AG20443 (cell line): ENCODE data around the gene CNOT8.
"Not testable (repeated sequence)": the region's sequence is repeated elsewhere in the genome, so short reads cannot be mapped to it uniquely, and the experiment has no call there.

Source experiments
- DNase-seq: peaks from one replicate; pipeline ENCODE4 v3.0.0; 2012; ENCODE audit warnings: low spot score, mixed read lengths

CNOT8 gene

GRCh38 chr5:154858297-154858971 lies at the start of gene CNOT8:
Gene CNOT8 (plus strand): TSS chr5:154858627. CDS start chr5:154863279, 4,652 bp downstream.
- DNase-seq, result peak; percentile 94

- no peak for DNase-seq
Observed at GRCh38 chr5:154811239-154811638, 47.2 kb upstream of the CNOT8 start.

GRCh38 chr5:154811653-154812465 lies 46.6 kb upstream of the CNOT8 start:
- peak; percentile 82 for DNase-seq

GRCh38 chr5:154813158-154813557 lies 45.3 kb upstream of the CNOT8 start:
- DNase-seq, result no peak

- DNase-seq, result no peak
Observed at GRCh38 chr5:154813736-154814135, 44.7 kb upstream of the CNOT8 start.

GRCh38 chr5:154815025-154815424 lies 43.4 kb upstream of the CNOT8 start:
- DNase-seq, result no peak

- DNase-seq, result no peak
Observed at GRCh38 chr5:154815684-154816247, 42.7 kb upstream of the CNOT8 start.

- DNase-seq, result no peak
Observed at GRCh38 chr5:154816891-154817492, 41.4 kb upstream of the CNOT8 start.

GRCh38 chr5:154817815-154818214 lies 40.6 kb upstream of the CNOT8 start:
- DNase-seq, result no peak

GRCh38 chr5:154818471-154819116 lies 39.8 kb upstream of the CNOT8 start:
- DNase-seq, result no peak

- no peak for DNase-seq
Observed at GRCh38 chr5:154819546-154819945, 38.9 kb upstream of the CNOT8 start.

- DNase-seq, result no peak
Observed at GRCh38 chr5:154820383-154820782, 38.0 kb upstream of the CNOT8 start.

GRCh38 chr5:154822896-154823295 lies 35.5 kb upstream of the CNOT8 start:
- DNase-seq, result not testable (repeated sequence)

- no peak for DNase-seq
Observed at GRCh38 chr5:154823605-154824004, 34.8 kb upstream of the CNOT8 start.

- DNase-seq, result no peak
Observed at GRCh38 chr5:154824070-154824469, 34.4 kb upstream of the CNOT8 start.

GRCh38 chr5:154829181-154829588 lies 29.2 kb upstream of the CNOT8 start:
- DNase-seq, result no peak

GRCh38 chr5:154829589-154830218 lies 28.7 kb upstream of the CNOT8 start:
- no peak for DNase-seq

- DNase-seq, result no peak
Observed at GRCh38 chr5:154830219-154830595, 28.2 kb upstream of the CNOT8 start.

- DNase-seq, result no peak
Observed at GRCh38 chr5:154830596-154830995, 27.8 kb upstream of the CNOT8 start.

GRCh38 chr5:154831451-154831850 lies 27.0 kb upstream of the CNOT8 start:
- no peak for DNase-seq

- not testable (repeated sequence) for DNase-seq
Observed at GRCh38 chr5:154832804-154833203, 25.6 kb upstream of the CNOT8 start.

- no peak for DNase-seq
Observed at GRCh38 chr5:154834053-154834452, 24.4 kb upstream of the CNOT8 start.
